D721Med (cell line): ENCODE results near the gene EXT2.

Source experiments
- DNase-seq: peaks from one replicate; pipeline ENCODE4 v3.0.0; 2011; ENCODE audit warnings: low spot score; ENCODE audit not compliant: insufficient read length
- FAIRE-seq: peaks from 2 replicates; lab custom pipeline; 2011; peaks lifted over from hg19 to GRCh38; lab: Jason Lieb, UNC
- CTCF ChIP-seq: IDR thresholded peaks from 2 replicates; pipeline ENCODE4 v1.5.1; 2012; ENCODE audit warnings: mild to moderate bottlenecking, control low read depth; ENCODE audit not compliant: insufficient read depth; ENCODE audit errors: missing control alignments

The EXT2 gene

GRCh38 chr11:44071157-44071556 is 24.3 kb upstream of the EXT2 start:
- DNase-seq (no peak), FAIRE-seq (no peak)
- no peak for TF ChIP-seq CTCF

GRCh38 chr11:44072757-44073658 is 22.5 kb upstream of the EXT2 start:
- DNase-seq (no peak), FAIRE-seq (no peak)
- no peak for TF ChIP-seq CTCF

- DNase-seq (no peak), FAIRE-seq (no peak)
- no peak for TF ChIP-seq CTCF
These were observed 16.7 kb upstream of the EXT2 start for GRCh38 chr11:44078794-44079193.

- no peak for FAIRE-seq
- no peak for TF ChIP-seq CTCF
- no peak for DNase-seq
These were observed 16.1 kb upstream of the EXT2 start for GRCh38 chr11:44079376-44079775.

- DNase-seq (no peak), FAIRE-seq (no peak)
- no peak for TF ChIP-seq CTCF
These were observed 14.5 kb upstream of the EXT2 start for GRCh38 chr11:44080951-44081350.

GRCh38 chr11:44082645-44083044 is 12.8 kb upstream of the EXT2 start:
- no peak for DNase-seq
- TF ChIP-seq CTCF, result no peak
- no peak for FAIRE-seq

GRCh38 chr11:44083433-44083832 is 12.0 kb upstream of the EXT2 start:
- DNase-seq, result no peak
- TF ChIP-seq CTCF, result no peak
- no peak for FAIRE-seq
